ENCODE results near the gene GPR55.

Gene GPR55

GRCh38 chr2:230887342-230887741 is 37.7 kb downstream of the GPR55 start:
- Histone ChIP-seq H3K27me3 (replicated peaks; ENCODE audit: insufficient read depth, low read length) (no peaks in the 10 kb centered on the region), H3K9ac (ENCODE audit: low read length) (no peak overlapping the region), H2AFZ (ENCODE audit: low read length) (no peak overlapping the region), H3K27ac (ENCODE audit: low read length) (no peak overlapping the region), H3K36me3 (replicated peaks; ENCODE audit: insufficient read depth, low read length) (no peaks in the 10 kb centered on the region), H3K9me2 (replicated peaks; ENCODE audit: insufficient read depth, low read length) (no peaks in the 10 kb centered on the region), H3F3A (ENCODE audit: insufficient read depth, low read length) (peaks cover 19% of the 10 kb centered on the region), H3K4me2 (ENCODE audit: low read depth, low read length) (no peak overlapping the region), H3K79me2 (ENCODE audit: low read length) (peaks cover 2% of the 10 kb centered on the region), H3K9me3 (replicated peaks; ENCODE audit: insufficient read depth, low read length) (no peaks in the 10 kb centered on the region), H3K4me1 (ENCODE audit: low read length) (peaks cover 37% of the 10 kb centered on the region), H3K4me3 (ENCODE audit: low read length) (no peak overlapping the region), H4K20me1 (ENCODE audit: insufficient read depth, low read length) (no peaks in the 10 kb centered on the region)
- no peak for DNase-seq
- TF ChIP-seq EZH2phosphoT487 (IDR thresholded peaks at IDR 0.05; ENCODE audit: low read length) = no peak
- TF ChIP-seq, protein P1, sequence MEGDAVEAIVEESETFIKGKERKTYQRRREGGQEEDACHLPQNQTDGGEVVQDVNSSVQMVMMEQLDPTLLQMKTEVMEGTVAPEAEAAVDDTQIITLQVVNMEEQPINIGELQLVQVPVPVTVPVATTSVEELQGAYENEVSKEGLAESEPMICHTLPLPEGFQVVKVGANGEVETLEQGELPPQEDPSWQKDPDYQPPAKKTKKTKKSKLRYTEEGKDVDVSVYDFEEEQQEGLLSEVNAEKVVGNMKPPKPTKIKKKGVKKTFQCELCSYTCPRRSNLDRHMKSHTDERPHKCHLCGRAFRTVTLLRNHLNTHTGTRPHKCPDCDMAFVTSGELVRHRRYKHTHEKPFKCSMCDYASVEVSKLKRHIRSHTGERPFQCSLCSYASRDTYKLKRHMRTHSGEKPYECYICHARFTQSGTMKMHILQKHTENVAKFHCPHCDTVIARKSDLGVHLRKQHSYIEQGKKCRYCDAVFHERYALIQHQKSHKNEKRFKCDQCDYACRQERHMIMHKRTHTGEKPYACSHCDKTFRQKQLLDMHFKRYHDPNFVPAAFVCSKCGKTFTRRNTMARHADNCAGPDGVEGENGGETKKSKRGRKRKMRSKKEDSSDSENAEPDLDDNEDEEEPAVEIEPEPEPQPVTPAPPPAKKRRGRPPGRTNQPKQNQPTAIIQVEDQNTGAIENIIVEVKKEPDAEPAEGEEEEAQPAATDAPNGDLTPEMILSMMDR (IDR thresholded peaks at IDR 0.05; ENCODE audit: low read length) = no peak

DNA sequence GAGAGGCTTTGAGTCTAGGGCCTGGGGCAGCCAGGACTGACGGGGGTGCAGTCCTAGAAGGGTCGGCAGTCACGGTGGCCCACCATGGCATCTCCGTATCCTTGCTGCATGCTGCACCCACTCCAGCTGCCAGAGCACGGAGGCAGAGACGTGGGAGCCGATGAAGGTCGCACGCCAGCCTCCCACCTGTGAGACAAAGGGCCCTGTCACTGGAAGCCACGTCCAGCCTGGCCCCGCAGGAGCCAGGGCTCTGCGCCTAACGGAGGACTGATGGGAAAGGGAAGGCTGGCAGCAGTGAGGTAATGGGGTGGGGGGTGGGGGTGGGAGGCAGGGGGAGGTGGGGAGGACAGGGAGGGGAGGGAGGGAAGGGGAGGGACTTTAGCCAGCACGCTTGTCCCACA is 38.4 kb downstream of the GPR55 start:
- Histone ChIP-seq H4K20me1 (ENCODE audit: insufficient read depth, low read length) (no peaks in the 10 kb centered on the region), H3K9ac (ENCODE audit: low read length) (no peak overlapping the region), H3K9me2 (replicated peaks; ENCODE audit: insufficient read depth, low read length) (no peaks in the 10 kb centered on the region), H2AFZ (ENCODE audit: low read length) (no peak overlapping the region), H3K4me3 (ENCODE audit: low read length) (no peak overlapping the region), H3K36me3 (replicated peaks; ENCODE audit: insufficient read depth, low read length) (no peaks in the 10 kb centered on the region), H3K9me3 (replicated peaks; ENCODE audit: insufficient read depth, low read length) (no peaks in the 10 kb centered on the region), H3K4me2 (ENCODE audit: low read depth, low read length) (no peak overlapping the region), H3K79me2 (ENCODE audit: low read length) (no peaks in the 10 kb centered on the region), H3K4me1 (ENCODE audit: low read length) (peaks cover 31% of the 10 kb centered on the region), H3K27me3 (replicated peaks; ENCODE audit: insufficient read depth, low read length) (no peaks in the 10 kb centered on the region), H3F3A (ENCODE audit: insufficient read depth, low read length) (peaks cover 21% of the 10 kb centered on the region), H3K27ac (ENCODE audit: low read length) (no peak overlapping the region)
- no peak for DNase-seq
- TF ChIP-seq EZH2 (optimal IDR thresholded peaks at IDR 0.05; ENCODE audit: low read depth, low read length) (no peak), EZH2phosphoT487 (IDR thresholded peaks at IDR 0.05; ENCODE audit: low read length) (no peak)
- TF ChIP-seq, protein P1 (IDR thresholded peaks at IDR 0.05; ENCODE audit: low read length) = no peak

DNA sequence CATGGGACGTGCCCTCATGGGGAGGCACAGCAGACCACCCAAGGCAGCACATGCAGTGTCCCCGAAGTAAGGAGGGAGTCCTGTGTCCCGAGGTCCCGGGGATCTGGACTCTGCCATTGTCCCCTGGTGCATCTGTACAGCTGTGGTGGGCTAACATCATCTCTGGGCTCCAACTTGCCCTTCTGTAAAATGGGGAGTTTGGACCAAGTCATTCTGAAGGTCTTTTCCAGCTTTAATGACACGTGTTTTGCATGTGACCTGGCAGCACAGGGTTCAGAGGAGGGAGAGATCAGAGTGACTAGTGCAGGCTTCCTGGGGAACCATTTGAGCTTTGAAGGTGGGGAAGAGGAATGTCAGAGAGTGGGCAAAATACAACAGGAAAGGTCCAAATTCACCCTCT is 38.8 kb downstream of the GPR55 start:
- DNase-seq = no peak
- Histone ChIP-seq H3F3A (ENCODE audit: insufficient read depth, low read length) (peaks cover 16% of the 10 kb centered on the region), H3K9ac (ENCODE audit: low read length) (no peak overlapping the region), H3K27ac (ENCODE audit: low read length) (peak overlapping the region; percentile 14; the same call in 1 of the 2 replicates), H3K27me3 (replicated peaks; ENCODE audit: insufficient read depth, low read length) (no peaks in the 10 kb centered on the region), H3K4me1 (ENCODE audit: low read length) (peaks cover 26% of the 10 kb centered on the region), H3K9me2 (replicated peaks; ENCODE audit: insufficient read depth, low read length) (no peaks in the 10 kb centered on the region), H3K9me3 (replicated peaks; ENCODE audit: insufficient read depth, low read length) (no peaks in the 10 kb centered on the region), H2AFZ (ENCODE audit: low read length) (no peak overlapping the region), H4K20me1 (ENCODE audit: insufficient read depth, low read length) (no peaks in the 10 kb centered on the region), H3K4me2 (ENCODE audit: low read depth, low read length) (peak overlapping the region; percentile 18), H3K4me3 (ENCODE audit: low read length) (no peak overlapping the region), H3K79me2 (ENCODE audit: low read length) (no peaks in the 10 kb centered on the region), H3K36me3 (replicated peaks; ENCODE audit: insufficient read depth, low read length) (no peaks in the 10 kb centered on the region)
- TF ChIP-seq EZH2phosphoT487 (IDR thresholded peaks at IDR 0.05; ENCODE audit: low read length) (no peak), EZH2 (optimal IDR thresholded peaks at IDR 0.05; ENCODE audit: low read depth, low read length) (no peak)
- TF ChIP-seq, protein P1 (IDR thresholded peaks at IDR 0.05; ENCODE audit: low read length) = no peak
